IPS-18c (cell line): ENCODE measurements around the gene TP73.
A peak's percentile ranks its signal among the peaks of the same experiment; 100 is the strongest.
"Not testable (repeated sequence)": the region's sequence is repeated elsewhere in the genome, so short reads cannot be mapped to it uniquely, and the experiment has no call there.

ENCODE experiments used
- H3K4me3 ChIP-seq: 2 replicates; pipeline ENCODE4 v1.7.0; 2013; ENCODE audit warnings: low read depth, mild to moderate bottlenecking, low read length, moderate library complexity; ENCODE audit not compliant: insufficient read depth
- H3K9me3 ChIP-seq: one replicate; pipeline ENCODE4 v1.6.1; 2013; ENCODE audit warnings: mild to moderate bottlenecking, low read length, moderate library complexity; ENCODE audit not compliant: control insufficient read depth, insufficient read depth

Gene TP73

DNA sequence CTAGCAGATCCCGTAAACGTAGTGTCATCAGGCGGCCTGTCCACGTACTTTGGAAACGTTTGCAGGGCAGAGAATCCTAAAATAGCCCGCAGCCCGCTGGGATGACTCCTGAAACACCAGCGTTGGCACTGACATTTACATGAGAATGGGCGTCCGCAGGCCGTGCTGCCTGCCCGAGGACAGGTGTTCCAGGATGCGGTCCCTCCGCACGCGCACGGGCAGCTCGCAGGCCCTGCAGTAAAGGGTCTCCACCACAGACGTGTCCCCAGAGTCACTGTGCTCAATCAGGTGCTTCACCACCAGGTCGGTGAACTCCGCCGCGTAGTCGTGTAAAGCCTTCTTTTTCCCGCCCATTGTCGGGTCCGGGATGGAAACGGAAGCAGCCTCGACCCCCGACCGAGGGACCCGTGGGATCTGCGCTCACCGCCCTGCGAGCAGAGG lies 94.1 kb downstream of the TP73 start:
- H3K9me3 ChIP-seq = no peaks in the 10 kb centered on the region
- peak overlapping the region; percentile 81 for H3K4me3 ChIP-seq

DNA sequence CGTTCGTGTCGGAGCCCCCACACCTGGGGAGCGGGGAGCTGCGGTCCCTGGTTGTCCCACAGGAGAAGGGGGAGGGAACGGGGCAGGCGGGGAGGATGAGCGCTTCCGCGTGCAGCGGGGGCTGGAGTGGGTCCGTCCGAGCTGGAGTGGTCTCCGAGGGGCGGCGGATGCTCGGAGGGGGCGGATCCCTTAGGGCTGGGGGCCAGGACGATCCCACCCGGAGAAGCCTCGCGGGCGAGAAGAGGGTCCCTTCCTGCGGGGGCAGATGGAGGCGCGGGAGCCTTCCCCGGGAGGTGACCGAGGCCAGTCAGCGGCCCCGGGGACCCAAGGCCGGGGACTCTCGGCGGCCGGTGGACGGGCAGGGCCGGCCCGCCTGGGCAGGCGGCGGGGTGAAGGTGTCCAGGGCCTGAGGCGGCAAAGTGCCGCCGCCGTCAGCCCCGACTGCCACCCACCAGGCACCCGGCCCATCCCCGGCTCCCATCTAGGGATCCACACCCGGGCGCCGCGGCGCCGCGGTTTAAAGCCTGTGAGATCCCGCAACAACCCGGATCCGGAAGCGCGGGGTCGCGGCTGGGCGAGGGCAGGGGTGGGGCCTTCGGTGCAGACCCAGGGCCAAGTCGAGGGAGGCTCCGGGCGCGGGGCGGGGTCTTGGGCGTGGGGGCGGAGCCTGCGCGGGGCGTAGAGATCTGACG lies 94.7 kb downstream of the TP73 start:
- H3K9me3 ChIP-seq = no peaks in the 10 kb centered on the region
- peak overlapping the region; percentile 81 for H3K4me3 ChIP-seq

GRCh38 chr1:3747522-3747848 lies 95.2 kb downstream of the TP73 start:
- no peaks in the 10 kb centered on the region for H3K9me3 ChIP-seq
- H3K4me3 ChIP-seq = no peak overlapping the region

DNA sequence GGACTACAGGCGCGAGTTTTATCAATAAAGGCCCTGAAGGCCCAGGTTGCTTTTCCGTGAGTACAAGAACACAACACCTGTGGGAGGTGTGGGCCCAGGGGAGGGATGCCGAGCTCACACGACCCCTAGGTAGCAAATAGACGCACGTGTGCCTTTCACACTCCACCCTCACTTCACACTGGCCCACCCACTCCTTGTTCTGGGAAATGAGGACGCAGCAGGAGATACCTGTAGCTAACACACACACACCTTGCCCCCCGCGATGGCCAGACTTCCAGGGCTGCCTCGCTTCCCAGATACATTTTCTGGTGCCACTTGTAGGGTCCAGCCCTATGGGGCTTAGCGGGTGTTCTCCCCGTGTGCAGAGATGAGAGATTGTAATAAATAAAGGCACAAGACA lies 95.6 kb downstream of the TP73 start:
- no peak overlapping the region for H3K4me3 ChIP-seq
- H3K9me3 ChIP-seq = no peaks in the 10 kb centered on the region

GRCh38 chr1:3748316-3748900 lies 96.1 kb downstream of the TP73 start:
- not testable (repeated sequence) for H3K9me3 ChIP-seq

DNA sequence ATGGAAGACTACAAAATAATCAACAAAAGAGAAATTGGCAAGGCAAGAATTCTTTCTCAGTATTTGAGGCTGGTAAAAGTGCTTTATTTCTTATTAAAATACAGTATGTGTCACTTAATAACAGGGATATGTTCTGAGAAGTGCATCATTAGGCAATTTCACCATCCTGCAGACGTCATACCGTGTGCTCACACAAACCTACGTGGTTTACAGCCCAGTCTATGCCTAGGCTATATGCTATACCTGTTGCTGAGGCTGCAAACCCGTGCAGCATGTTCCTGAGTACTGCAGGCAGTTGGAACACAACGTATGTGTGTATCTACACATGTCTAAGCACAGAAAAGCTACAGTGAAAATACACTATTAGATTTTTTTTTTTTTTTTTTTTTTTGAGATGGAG lies 97.2 kb downstream of the TP73 start:
- no peaks in the 10 kb centered on the region for H3K9me3 ChIP-seq
- H3K4me3 ChIP-seq = no peak overlapping the region

More at GRCh38 chr1:3748316-3748900, 96.1 kb downstream of the TP73 start:
- H3K4me3 ChIP-seq = not testable (repeated sequence)

- Histone ChIP-seq H3K9me3 (no peaks in the 10 kb centered on the region), H3K4me3 (no peak overlapping the region)
Observed at GRCh38 chr1:3750741-3751140, 98.4 kb downstream of the TP73 start.

DNA sequence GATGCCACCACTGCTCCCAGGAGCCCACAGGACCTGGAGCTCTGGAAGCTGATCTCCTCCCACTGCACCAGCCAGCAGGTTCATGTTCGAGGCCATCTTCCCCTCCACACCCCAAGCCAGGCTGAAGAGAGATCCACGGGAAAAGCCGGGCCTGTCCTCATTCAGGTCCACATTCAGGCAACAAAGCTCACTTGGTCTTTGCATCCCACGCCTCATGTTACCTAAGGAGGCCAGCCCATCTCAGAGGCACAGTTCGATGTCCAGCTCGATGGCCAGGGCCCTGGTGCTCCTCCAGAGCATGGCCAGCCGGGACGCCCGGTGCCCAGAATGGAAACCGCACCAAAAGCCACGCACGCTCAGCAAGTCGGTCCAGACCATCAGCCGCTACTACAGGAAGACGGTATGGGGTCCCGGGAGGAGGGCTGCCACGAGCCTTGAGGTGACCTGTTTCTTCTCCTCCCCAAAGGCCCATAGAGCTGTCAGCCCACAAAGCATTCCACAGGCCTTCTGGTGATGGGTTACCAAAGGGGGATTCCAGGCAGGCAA lies 100.2 kb downstream of the TP73 start, which contains the start of gene CCDC27:
Gene CCDC27, plus strand, starts transcription at position 51 of the 546 bp plus-strand sequence. Its CDS starts 32 bp downstream, at position 83.
- H3K4me3 ChIP-seq = no peak within 1 kb of the TSS
- H3K9me3 ChIP-seq = no peaks in the 10 kb centered on the region

DNA sequence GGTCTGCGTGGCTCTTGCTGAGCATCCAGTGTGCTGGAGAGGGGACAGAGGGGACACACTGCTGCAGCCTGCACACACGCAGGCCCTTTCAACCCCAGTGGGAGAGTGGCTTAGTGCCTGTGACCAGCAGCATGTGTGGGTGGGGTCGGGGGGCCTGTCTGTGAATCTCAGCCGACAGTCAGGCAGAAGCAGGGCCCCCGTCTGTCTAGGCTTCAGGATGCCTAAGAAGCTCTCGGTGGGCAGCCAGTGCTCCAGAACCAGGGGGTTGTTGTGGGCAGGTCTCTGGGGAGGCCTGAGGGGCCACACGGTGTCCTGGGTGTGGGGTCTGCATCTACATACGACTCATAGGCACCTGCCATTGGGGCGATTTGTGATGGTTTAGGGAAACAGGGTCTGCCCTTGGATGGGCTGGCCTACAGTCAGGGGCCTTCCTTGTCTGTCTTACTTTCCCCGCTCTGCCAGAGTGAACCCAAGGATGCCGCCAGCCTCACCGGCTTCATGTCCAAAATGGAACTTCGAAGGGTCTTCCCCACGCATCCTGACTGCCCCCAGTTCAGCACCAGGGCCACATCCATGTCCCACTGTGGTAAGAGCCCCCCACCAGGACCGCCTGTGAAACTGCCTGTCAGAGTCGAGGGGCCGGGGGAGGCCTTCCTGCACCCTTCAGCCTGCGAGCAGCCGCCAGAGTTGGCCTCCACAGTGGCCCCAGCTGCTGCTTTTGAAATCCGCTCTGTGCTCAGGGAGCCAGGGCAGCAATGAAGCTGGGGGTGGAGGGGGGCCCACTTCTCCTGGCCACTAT lies 101.5 kb downstream of the TP73 start:
- Histone ChIP-seq H3K9me3 (no peaks in the 10 kb centered on the region), H3K4me3 (no peak overlapping the region)

DNA sequence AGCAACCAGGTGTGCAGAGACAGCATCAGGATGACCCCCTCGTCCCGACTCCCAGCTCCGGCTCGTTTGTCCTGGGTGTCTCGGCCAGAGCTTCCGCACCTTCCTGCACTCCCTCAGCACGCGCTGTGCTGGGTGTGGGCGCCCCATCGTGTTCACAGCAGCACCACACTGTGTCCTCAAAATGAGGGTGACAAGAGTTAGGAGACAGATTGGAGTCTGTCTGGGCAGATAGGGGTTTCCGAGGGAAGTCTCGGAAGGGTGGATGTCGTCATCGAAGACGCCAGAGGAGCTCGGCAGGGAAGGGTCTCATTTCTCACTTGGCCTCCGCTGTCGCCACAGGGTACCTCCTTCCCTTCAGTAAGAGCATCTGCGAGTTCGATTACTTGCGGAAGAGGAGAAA lies 104.1 kb downstream of the TP73 start:
- no peak overlapping the region for H3K4me3 ChIP-seq
- no peaks in the 10 kb centered on the region for H3K9me3 ChIP-seq

DNA sequence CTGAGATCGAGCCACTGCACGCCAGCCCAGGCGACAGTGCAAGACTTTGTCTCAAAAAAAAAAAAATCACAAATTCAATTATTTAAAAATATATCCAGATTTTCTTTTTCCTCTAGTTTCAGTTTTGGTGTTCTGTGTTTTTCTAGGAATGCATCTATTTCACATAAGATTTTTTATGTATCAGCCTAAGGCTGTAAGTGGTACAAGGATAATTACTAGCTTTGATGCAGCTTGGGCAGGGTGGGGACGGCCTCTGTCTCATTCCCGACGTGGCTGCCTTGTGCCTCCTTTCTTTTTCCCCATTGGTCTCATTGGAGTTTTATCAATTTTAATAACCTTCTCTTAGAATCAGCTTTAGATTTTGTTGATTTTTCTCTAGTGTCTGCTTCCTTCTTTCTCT lies 106.8 kb downstream of the TP73 start:
- Histone ChIP-seq H3K4me3 (no peak overlapping the region), H3K9me3 (peaks cover 2% of the 10 kb centered on the region)

DNA sequence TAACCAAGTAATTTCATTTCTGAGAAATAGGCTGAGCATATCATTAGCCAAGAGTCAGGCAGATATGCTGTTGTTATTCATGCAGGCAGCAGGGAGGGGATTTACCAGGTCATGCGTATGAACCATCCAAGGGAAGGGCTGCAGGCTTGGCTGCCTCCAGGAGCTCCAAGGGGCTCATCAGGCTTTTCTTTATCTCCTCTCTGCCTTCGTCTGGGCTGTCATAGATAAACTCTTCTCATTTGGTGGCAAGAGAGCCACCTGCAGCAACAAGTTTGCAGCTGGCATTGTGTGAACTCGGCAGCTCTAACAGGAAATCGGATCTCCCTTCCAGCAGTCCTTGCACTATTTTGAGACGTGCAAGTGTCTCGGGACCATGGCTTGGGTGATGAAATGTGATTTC lies 107.5 kb downstream of the TP73 start:
- H3K9me3 ChIP-seq = peaks cover 2% of the 10 kb centered on the region
- H3K4me3 ChIP-seq = no peak overlapping the region

- H3K4me3 ChIP-seq = no peak overlapping the region
- H3K9me3 ChIP-seq = peaks cover 5% of the 10 kb centered on the region
Observed at GRCh38 chr1:3761296-3762010, 109.1 kb downstream of the TP73 start.

DNA sequence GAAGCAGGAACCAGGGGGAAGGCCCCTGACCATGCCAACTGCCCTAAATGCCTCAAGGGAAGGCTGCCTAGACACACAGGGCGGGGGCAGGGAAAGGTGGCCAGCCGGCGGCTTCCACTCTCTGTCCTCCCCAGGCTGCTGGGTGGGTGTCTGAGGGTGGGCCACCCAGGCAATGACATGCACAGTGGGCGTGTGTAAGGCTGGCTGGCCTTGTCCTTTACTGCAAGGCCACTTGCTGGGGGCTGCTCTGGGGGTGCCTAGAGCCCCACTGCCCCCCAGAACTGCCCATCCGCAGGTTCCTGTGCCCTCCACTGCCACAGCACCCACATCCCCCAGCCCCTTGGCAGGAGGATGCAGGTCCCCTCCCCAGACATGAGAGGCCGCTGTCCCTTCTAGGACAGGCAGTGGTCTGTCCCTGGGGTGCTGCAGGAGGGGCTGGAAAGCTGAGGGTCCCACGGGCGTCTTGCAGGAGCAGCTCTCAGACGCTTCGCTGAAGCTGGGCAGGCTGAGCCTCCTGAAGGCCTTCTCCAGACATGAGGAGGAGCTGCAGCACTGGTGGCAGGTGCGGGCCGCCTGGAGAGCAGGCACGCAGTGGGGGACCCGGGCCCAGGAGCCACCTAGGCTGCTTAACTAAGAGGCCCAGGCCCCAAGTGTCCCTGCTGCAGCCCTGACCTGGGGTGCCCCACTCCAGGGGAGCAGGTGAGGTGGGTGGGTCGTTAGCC lies 110.0 kb downstream of the TP73 start:
- no peak overlapping the region for H3K4me3 ChIP-seq
- peaks cover 6% of the 10 kb centered on the region for H3K9me3 ChIP-seq

DNA sequence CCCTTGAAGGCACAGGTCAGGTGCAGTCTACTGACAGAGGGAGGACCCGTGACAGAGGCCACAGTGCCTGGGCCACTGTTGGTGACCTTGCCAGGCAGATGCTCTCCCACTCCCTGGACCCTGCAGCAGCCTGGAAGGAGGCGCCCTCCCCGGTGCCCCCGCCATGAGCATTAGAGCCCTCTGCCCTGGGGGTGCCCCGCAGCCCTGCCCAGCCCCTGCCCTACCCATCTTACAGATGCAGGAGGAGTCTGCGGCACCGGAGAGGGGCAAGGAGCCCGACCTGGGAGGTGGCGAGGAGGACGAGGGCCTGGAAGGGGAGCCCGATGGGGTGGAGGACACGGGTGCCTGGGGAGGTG lies 110.5 kb downstream of the TP73 start:
- no peak overlapping the region for H3K4me3 ChIP-seq
- peaks cover 6% of the 10 kb centered on the region for H3K9me3 ChIP-seq

DNA sequence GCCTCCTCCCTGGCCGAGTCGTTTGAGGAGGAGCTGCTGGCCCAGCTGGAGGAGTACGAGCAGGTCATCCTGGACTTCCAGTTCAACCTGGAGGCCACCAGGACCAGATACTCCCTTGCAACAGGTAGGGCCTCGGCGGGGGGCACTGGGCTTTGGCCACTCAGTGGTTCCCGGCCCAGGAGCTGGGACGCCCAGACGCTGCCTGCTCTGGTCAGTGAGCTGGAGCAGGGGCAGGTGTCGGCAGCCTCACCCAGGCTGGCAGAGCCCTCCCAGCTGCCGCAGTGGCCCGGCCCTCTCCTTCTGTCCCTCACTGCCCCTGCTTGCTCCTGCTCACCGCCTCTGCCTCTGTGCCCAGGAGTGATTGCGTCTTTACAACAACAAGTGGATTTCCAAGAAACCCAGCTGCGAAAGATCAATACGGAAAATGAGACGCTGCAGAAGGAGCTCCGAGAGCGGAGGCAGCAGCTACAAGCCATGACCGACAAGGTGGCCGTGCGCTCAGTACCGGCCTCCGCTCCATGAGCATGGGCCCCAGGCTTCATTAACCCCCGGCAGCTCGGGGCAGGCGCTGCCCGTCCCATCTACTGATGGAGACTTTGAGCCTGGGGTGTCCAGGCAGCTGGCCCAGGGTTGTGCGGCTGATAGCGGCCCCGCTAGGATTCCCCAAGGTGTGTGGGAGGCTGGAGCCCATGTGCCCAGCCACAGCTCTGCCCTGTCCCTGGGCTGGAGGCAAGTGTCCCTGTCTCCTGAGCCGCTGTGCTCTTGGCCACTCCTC lies 111.2 kb downstream of the TP73 start:
- H3K4me3 ChIP-seq = no peak overlapping the region
- H3K9me3 ChIP-seq = peaks cover 6% of the 10 kb centered on the region
